Right lobe of liver (tissue), 4 donors: ENCODE data around the gene GNAT3.

Experiments
- CTCF ChIP-seq, 4 donors: fragments of 200-600 bp in 3 of 4; fragments of 450-650 bp in 1 of 4; IDR thresholded peaks; one replicate each; pipeline versions ENCODE4 v1.5.1 to v1.8.0; 2016 to 2022; ENCODE audit warnings: antibody characterized with exemption in 4 of 4, mild to moderate bottlenecking in 2 of 4
- POLR2A ChIP-seq: fragments of 450-650 bp; IDR thresholded peaks from one replicate; pipeline ENCODE4 v1.6.1; 2017; ENCODE audit warnings: antibody characterized with exemption, mild to moderate bottlenecking
- donor health status: DM: no; HTN: no; CAD: no.
- donor health status: DM: no; HTN: no; CAD: no.
- donor health status: DM: no; HTN: yes; CAD: no.

- no peak for TF ChIP-seq POLR2A
- TF ChIP-seq CTCF (IDR thresholded peaks at IDR 0.05) = no peak
Observed at GRCh38 chr7:80526472-80526871, 14.6 kb upstream of the GNAT3 start.
